GM21526 (cell line): ENCODE data around the gene VENTX.
"Not testable (repeated sequence)": the region's sequence is repeated elsewhere in the genome, so short reads cannot be mapped to it uniquely, and the experiment has no call there.

Experiments
- ATAC-seq: cut with Tn5 transposase; IDR thresholded peaks from one replicate; pipeline ENCODE4 v1.9.1; 2021; ENCODE audit warnings: moderate library complexity; ENCODE audit not compliant: unreplicated experiment, low FRiP score

VENTX gene

DNA sequence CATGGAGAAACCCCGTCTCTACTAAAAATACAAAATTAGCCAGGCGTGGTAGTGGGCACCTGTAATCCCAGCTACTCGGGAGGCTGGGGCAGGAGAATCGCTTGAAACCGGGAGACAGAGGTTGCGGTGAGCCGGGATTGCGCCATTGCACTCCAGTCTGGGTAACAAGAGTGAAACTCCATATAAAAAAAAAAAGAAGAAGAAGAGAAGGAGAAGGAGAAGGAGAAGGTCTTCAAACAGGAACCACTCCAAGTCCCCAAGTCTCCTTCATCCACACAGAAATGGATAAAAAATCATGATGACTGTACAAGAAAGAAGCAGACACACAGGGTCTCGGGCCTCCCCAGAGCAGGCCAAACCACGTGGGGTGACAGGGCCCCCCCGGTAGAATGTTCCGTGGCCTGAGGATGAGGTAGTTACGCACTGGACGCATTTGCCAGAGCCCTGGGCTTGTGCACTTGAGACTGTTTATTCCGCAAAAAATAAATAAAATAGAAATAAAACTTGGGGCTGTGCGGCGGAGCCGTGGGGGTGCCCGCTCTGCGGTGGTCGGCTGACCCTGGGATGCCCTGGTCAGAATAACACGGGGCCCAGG, 15.8 kb downstream of the VENTX start:
- ATAC-seq: no peak

DNA sequence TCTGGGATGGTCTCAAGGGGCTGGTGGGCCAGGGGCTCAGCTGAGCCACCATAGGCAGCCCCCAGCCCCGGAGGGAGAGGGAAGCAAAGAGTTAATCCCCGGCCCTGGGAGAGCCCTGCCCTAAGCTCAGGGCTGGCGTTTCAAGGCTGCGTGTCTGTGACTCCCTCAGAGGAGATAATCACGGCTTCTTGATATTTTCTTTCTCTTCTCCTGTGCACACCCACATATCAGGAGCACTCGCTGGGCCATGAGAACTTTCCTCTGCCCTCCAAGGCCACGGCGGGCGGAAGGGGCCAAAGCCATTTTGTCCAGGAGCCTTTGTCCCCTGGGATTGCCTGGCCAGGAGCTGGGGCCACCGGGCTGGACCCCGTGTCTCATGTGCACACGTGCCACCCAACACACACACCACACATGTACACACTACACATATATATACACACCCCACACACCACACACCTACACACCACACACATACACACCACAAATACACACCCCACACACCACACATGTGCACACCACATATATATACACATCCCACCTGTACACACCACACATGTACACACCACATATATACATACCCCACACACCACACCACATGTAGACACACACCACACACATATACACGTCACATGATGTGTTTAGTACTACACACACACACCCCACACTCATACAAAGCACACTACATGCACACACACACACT, 16.9 kb downstream of the VENTX start:
- ATAC-seq: no peak

DNA sequence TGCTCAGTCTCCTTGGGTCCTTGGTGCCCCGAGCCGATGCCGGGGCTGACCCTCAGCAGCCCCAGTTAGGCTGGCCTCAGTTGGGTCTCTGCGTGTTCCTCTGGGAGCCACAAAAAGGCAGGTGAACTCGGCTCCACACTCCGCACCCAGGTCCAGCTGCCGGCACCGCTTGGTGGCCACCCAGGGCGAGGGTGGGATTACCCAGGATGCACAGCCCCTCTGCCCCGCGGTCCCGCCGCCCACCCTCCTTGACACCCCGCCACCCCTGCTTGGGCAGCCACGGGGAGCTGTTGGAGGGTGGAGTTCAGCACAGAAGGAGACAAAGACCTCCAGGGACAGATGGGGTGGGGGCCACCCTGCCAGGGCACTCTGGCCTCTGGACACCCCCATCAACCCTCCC, 17.7 kb downstream of the VENTX start:
- no peak for ATAC-seq

DNA sequence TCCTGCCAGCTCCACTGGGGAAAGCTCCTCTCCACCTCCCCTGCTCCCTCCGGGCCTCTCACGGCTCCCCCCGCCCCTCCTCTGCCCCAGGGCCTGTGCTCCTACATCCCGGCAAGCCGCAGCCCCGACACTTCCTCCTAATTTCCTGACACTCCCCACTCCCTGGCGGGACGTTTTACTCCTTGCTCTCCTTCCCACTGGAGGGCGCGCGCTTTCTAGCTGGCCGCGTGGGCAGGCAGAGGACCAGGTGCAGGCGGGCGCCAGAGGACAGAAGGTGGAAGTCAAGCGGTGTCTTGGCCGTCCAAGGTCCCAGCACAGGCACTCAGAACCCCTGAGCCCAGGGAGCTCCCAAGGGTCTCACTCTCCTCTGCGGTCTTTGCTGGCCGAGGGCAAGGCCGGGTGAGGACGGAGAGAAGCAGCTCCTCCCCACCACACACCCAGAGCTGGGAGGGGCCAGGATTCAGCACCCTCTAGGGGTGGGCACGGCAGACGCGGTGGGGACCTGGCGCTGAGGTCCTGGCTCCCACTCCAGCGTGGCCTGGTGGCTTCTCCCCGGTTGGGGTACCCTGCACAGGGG, 19.9 kb downstream of the VENTX start:
- ATAC-seq: no peak

DNA sequence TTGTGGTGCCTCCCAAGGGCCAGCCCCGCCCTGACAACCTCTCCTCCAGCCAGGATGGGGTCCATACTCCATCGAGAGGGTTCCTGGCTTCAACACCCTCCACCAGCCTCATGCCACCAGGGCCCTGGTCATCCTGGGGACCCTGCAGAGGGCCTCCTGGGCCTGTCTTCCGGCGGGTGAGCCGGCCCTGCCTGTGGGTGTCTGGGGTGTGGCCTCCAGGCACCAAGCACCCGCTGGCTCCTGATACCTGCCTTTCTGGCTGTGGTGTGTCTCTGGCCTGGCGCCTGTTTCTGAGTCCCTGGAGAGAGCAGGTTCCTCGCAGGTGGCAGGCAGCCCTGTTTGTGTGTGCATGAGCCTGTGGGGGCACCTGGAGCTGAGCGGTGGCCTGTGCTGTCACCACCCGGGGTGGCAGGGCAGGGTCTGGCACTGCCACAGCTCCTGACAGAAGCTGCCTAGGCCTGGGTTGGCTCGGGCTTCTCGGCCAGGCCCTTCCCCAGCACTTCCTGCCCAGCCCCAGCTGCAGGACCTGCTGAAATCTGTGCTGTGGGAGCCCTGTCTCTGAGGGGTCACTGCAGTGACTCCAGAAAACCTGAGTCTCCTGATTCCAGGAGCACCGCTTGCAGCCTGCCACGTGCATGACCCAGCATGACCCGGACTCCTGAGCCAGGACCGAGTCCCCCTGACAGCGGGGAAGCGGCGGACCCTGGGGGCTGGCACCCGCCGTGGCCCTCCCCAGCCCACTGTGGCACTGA, 20.6 kb downstream of the VENTX start:
- ATAC-seq: no peak

DNA sequence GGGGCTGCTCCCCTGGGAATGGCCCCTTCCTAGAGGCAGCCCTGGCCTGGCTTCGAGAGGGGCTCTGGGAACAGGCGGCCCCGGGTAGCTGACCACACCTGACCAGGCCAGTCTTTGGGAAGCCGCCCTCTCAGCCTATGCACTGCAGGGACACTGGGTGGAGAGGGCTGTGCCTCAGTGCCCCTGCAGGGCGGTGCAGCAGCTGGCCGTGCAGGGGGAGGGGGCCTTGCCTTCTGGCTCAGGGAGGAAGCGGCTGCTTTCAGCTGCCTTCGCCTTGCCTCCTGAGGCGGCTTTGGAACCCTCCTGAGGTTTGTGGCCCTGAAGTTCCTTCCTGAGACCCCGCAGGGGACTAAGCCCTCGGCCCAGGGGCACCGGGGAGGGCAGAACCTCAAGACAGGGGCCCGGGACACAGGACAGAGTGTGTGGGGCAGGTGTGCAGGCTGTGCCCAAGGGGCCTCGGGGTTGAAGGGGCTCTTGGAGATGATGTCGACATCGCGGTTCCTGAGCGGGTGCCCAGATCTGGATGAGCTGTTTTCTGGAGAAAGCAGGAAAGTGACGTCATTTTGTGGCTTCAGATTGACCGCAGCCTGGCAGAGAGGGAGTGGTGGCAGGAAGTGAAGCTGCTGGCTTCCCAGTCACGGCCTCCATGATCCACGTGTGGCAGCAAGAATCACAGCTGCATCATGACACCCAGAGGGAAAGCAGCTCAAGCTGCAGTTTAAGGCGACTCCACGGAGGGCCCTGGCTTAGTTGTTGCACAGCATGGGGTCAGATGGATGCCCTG, 21.4 kb downstream of the VENTX start:
- no peak for ATAC-seq

DNA sequence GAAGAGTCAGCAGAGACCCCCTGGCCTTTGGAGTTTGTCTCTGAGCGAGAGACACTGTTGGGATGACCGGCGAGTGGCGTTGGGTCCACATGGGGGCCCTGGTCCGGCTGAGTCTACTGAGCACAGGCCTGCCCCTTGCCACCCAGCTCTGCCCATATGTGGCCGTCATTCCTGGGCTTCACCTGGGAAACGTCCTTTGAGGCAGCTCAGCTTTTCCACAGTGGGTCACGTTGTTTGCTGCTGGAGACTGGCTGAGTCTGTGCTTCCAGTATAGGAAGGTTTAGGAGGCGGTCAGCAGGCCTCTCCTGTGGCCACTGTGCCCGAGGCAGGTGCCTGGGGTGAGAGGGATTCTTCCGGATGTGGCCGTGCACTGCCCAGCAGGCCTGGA, 21.9 kb downstream of the VENTX start:
- no peak for ATAC-seq

DNA sequence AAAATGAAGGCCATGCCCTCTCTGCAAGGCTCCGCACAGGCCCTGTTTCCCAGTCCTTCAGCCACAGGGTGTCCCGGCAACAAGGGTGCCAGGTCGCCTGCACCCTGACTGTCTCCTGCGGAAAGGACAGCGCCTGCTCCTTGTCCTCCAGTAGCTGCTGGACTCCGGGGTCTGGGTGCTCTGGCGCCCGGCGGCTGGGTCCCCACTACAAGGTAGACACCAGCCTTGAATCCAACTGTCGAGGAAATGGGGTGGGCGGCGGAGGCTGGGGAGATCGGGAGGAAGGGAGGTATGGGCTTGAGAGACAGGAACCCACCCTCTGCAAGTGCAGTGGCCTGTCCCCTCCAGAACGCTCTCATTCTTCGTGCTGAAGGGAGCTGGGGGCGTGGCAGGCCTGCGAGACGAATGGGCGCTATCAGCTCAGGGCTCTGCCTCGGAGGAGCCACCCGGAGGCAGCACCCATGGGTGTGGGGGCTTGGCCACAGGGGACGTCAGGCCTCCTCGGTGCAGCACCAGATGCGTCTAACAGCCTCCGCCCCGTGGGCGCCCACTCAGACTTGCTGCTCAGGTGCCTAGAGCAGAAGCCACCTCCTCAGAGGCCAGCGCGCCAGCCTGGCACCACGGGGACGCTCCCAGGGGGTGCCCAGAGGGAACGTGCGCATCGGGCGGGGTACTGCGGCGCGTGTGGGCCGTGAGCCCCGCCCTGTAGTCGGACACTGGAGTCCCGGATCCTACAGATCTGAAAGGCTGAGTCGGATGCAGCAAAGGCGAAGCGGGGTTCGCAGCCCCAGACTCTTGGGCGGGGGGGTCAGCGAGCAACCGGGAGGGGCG, 23.5 kb downstream of the VENTX start:
- peak; percentile 54 for ATAC-seq

DNA sequence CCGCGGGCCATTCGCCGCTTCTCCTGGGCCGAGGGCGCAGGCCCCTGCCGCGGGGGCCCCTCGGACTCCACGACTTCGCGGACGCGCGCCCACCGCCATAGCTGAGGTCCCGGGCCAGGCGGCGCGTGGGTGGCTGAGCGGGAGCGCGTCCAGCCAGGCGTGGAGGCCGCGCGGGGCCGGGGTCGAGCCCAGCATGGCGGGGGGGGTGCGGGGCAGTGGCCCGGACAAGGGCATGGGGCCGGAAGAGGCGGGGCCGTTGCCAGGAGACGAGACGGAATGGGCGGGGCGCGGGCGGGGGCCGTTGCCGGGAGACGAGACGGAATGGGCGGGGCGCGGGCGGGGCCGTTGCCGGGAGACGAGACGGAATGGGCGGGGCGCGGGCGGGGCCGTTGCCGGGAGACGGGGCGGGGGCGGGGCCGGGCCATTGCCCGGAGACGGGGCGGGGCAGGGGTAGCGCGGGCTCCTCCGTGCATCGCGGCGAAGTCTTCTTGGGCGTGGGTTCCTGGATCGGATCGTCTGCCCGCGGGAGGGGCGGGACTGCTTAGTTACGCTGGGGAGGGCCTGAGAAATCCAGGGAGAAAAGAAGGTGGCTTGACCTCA, 24.2 kb downstream of the VENTX start:
- peak; percentile 42 for ATAC-seq

DNA sequence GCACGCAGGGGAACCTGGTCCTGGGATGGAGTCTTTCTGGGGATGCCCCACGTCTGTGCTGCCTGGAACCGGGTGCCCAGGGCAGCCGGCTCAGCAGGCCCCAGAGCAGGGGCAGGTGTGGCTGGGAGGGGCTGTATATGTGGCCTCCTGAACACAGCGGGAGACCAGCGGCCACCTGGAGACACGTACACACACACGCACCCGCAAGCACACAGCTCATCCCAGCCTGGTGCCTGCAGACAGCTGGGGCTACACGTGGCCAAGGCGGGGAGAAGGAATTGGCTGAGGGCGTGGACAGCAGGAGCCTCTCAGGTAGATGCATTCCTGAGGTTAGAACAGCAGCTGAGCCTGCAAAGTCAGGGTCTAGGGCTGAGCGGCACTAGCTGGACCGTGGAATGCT, 25.0 kb downstream of the VENTX start:
- no peak for ATAC-seq

DNA sequence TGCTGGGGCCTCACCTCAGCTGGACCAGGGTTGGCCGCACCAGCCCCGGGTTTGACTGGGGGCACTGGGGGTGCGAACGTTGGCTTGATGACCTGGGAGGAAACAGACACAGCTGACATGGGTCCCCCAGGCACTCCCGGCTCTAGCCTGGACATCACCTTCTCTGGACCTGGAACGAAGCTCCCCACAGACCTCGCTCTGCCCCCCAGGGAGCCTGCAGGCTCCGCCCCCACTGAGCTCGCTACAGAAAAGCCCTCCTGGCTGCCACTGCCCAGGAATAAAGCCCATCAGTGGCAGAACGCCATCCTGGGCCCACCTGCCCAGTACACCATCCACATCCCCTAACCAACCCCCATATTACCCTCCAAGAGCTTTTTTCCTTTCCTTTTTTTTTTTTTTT, 26.0 kb downstream of the VENTX start:
- ATAC-seq: no peak

DNA sequence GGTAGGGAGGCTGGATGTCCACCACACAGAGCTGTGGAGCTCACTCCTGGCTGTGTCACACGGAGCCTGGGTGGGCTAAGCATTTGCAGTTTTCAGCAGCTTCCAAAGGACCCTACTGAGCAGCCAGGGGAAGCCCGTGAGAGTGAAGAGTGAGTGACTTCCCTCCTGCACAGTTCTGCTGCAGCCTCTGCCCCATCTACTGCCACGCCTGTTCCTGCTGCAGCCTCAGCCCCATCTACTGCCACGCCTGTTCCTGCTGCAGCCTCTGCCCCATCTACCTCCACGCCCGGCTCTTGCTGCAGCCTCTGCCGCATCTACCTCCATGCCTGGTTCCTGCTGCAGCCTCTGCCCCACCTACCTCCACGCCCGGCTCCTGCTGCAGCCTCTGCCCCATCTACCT, 26.8 kb downstream of the VENTX start:
- ATAC-seq: no peak

DNA sequence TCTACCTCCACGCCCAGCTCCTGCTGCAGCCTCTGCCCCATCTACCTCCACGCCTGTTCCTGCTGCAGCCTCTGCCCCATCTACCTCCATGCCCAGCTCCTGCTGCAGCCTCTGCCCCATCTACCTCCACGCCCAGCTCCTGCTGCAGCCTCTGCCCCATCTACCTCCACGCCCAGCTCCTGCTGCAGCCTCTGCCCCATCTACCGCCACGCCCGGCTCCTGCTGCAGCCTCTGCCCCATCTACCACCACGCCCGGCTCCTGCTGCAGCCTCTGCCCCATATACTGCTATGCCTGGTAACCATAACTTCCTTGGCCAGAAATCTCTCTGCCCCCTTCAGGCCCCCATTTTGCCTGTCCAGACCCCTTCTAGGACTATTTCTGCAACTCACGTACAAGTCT, 27.4 kb downstream of the VENTX start:
- ATAC-seq: not testable (repeated sequence)

DNA sequence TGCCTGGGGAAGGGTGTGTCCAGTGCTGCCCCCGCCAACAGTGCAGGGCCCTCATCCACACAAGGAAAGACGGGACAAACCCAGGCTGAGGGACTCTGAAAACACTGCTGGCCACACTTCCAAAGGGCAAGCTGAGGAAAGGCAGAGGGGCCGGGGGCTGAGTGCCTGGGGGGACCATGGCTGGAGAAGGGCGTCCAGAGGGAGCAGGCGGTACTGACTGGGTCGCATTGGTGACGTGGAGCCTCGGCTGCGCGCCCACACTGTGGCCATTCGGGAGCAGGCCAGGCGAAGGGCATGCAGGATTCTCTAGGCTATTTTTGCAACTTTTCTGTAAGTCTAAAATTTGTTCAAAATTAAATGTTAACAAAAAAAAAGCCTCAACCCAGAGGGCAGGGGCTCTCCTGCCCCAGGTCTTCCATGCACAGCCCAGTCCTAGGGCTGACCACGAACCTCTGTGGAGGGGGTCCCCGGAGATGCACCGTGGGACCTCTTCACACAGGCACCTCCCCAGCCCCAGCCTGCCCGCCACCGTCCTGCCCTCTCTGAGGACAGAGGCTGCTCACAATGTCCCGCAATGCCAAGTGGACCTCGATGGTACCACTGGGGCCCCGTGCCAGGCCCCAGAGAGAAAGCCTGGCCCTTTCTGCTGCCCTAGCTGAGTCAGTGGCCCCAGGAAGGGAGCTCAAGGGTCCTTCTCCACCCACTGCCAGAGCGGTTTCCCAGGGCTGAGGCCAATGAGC, 28.6 kb downstream of the VENTX start:
- ATAC-seq: no peak

DNA sequence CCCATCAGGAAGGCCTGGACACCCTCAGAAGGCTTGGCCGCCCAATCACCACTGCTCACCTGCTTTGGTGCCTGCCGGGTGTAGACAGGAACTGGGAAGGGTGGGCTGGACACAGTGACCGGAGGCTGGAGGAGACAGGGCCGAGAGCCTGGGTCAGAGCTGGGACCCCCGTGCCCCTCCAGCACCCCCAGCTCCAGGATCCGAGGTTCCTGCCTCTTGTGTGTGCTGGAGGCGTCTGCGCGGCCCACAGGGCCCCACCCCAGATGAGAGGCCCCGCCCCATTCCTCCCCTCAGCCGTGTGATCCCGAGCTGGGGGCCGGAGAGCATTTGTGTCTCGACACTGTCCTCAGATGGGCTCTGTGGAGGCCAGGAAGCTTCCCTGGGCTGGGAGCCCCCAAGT, 29.6 kb downstream of the VENTX start:
- ATAC-seq: no peak

DNA sequence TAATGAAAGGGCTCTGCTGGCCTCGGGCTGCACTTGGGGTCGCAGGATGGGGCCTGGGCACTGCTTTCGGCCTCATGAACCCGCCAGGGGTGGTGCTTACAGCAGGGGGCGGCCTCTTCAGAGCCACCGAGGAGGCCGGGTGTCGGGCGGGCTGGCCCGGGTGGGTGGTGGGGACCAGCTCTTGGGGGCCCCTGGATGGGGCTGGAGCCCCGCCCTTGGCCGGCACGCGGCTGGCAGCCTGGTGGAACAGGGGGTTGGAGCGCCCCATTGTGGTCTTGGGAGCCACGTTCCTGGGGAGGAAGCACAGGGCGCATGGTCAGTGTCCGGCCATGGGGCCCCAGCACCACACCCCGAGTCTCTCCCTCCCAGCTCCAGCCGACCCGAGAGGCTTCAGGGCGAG, 30.2 kb downstream of the VENTX start:
- no peak for ATAC-seq

DNA sequence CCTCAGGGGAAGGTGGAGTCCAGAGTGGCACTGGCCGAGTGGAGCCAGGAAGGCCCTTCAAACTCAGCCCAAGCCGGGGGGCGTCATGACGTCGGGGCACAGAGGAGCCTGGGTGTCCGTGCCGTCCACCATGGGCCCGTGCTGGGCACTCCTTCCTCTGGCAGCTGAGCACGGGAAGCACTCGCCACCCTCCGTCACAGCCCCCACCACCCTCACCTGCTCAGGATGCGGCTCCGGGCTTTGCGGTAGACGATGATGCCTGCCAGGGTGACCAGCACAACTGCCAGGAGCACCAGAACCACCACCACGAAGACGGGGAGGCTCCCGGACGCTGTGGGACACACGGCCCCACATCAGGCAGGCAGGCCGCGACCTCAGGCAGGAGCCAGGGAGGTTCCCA, 30.9 kb downstream of the VENTX start:
- no peak for ATAC-seq

DNA sequence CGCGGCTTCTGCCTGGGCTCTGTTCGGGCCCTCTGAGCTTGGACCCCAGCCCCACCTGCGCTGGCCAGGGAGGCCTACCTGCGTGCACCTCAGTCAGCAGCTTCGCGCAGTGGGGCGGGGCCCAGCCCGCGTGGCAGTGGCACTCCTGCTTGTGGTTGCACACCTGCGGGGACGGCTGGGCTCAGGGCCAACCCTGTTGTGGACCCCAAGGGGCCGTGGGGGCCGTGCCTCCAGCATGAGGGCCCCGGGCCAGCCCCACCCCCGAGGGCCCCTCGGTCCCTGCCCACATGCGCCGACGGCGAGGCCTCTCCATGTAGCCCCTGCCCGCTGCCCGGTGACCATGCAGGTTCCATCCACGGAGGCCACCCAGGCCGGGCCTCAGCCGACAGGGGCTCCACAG, 31.7 kb downstream of the VENTX start:
- ATAC-seq: no peak

DNA sequence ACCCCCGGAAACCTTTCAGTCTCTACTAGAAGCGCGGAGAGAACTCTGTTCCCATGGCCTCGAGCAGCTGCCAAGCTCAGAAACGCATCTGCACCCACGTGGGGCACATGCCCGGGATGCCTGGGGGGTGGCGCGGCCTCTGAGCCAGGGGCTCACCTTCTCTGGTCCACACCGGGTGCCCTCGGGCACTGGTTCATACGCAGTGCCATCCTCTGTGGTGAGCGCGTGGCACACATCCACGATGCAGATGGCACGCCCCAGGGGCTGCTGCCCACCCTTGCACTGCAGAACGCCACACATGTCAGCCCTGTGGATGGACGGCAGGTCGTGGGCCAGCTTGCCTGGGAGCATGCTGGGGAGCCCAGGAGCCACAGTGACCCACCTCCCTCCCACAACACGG, 32.5 kb downstream of the VENTX start:
- no peak for ATAC-seq
